GM18870 (cell line): ENCODE measurements around the gene B9D1.

Experiments used
- ATAC-seq: cut with Tn5 transposase; IDR thresholded peaks from one replicate; pipeline ENCODE4 v1.9.1; 2021; ENCODE audit warnings: moderate library complexity; ENCODE audit not compliant: unreplicated experiment

The B9D1 gene, protein sequence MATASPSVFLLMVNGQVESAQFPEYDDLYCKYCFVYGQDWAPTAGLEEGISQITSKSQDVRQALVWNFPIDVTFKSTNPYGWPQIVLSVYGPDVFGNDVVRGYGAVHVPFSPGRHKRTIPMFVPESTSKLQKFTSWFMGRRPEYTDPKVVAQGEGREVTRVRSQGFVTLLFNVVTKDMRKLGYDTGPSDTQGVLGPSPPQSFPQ

DNA sequence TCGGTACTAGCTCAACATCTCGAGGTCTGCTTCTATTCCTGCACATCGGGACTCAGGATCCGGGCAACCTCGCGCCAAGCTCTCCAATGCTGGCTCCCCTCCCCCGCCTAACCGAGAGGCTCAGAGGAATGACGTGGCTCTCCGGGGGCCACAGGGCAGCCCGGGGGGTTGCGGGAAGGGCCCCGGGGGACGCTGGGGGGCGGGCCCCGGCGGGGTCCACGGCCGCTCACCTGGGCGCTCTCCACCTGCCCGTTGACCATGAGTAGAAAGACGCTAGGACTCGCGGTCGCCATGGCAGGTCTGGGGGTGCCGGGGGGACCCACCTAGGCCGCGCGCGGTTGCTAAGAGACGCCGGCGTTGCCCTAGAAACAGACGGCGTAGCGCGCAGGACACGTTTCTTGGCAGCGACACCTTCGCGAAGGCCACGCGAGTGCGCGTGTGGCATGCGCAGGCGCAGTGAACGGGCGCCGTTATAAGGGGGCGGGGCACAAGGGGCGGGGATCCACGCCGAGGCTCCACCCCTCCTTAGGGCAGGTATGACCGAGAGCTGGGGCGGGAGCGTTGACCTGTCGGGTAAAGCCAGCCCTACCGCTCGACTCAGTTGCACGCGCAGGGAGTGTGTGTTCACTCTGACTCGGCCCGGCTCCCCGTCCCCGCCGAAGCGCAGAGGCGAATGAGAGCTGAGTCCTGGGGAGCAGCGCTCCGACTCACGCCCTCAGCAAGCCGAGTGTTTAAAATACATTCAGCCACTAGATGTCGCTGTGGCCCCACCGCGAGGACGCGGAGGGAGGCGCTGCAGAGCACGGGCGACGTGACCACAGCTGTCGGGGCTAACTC, at the start of gene B9D1:
B9D1 (minus strand) TSS at position 447 of the 837 bp plus-strand sequence; CDS start at position 293, 154 bp downstream.
- peak; percentile 85 for ATAC-seq

DNA sequence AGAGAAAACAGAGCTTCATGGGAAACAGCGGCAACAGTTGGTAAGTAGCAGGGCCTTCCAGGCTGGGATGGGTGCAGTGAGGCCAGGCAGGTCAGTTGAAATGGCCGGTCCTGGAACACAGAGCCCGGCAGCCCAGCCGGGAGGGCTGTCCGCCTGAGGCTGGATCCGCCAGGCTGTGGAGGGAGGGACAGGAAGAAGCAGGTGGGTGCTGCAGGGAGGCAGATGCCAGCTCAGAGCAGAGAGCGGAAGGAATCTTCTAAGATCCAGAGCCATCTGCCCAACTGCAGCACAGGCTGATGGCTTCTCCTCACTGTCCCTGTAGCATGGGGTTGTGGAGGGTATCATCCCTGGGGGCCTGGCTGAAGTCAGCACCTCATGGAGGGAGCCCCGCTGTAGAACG, 49.1 kb upstream of the B9D1 start:
- ATAC-seq: no peak

DNA sequence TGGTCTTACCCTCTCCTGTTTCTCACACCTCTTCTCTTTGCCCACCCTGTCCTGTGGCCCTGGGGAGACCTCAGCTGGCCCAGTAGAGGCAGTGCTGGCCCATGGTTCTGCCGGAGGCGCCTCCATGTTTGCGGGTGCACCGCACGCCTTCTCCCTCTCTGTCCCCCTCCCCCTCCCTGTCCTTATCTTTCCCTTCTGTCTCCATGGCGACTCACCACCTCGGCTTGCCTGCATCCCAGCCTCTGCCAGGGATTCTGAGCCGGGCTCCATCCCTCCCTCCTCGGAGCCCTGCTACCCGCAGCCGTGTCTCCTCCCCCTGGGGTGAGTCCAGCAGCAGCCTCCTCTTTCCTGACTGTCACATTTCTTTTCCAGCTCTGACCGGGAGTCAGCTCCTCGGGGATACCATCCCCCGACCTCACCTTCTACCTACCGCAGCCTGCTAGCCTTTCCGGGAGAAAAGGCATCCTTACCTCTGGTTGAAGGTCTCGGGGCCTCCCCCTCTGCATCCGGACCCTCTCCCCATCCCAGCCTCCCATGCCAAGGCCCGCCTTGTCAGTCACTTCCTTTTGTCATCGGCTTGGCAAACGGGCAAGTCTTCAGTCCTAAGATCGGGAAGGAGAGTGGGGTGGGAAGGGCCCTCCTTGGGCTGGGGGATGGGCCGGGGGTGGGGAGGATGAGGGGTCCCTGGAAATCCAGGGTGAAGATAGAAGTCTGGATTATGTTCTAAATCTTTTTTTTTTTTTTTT, 48.5 kb upstream of the B9D1 start, which contains the start of gene RNF112:
RNF112 (plus strand) TSS at position 358 of the 746 bp plus-strand sequence; CDS start at position 535, 177 bp downstream.
- ATAC-seq: no peak

- ATAC-seq: no peak
These were observed 47.6 kb upstream of the B9D1 start for GRCh38 chr17:19410091-19410490.

- no peak for ATAC-seq
These were observed 47.0 kb upstream of the B9D1 start for GRCh38 chr17:19409509-19409908.

- ATAC-seq: no peak
These were observed 46.5 kb upstream of the B9D1 start for GRCh38 chr17:19409066-19409465.

DNA sequence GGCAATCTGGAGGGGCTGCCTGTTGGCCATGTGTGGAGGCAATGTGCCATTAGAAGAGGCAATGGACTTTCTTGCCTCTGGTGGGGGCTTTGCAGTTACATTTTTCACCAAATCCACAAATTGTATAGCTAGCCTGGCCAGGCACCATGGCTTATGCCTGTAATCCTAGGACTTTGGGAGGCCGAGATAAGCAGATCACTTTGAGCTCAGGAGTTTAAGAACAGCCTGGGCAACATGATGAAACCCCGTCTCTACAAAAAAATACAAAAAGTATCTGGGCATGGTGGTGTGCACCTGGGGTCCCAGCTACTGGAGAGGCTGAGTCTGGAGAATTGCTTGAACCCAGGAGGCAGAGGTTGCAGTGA, 45.8 kb upstream of the B9D1 start:
- no peak for ATAC-seq

DNA sequence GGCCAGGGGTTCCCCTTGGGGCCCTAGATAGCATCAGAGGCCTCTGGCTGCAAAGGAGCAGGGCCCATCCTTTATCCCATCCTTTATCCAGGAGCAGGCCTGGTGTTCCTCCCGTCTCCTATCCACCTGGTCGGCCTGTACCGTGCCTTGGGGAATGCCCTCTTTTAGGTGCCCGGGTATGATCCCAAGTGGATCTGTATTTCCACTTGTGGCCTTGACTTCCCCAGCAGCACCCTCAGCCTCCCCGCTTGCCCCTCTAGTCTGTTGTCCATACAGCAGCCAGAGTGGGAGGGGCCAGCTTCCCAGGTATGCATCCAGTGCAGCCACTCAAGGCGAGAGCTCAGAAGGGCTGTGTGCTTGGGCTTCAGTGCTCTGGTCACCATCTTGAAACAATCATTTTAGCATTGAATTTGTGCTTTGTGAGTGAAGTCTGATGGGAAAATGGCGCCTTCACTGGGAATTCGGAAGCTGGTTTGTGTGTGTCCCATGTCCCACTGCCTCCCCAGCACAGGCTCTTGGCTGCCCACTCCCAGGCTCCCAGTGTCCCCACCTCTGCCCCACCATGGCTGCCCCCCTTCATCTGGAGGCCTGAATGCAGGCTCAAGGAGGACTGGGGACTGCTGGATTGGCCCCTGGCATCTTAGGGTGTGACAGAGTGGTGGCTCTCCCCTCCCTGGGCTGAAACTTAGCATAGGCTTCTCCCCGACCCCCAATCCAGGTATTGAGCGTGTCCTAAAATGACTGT, 45.2 kb upstream of the B9D1 start:
- no peak for ATAC-seq

DNA sequence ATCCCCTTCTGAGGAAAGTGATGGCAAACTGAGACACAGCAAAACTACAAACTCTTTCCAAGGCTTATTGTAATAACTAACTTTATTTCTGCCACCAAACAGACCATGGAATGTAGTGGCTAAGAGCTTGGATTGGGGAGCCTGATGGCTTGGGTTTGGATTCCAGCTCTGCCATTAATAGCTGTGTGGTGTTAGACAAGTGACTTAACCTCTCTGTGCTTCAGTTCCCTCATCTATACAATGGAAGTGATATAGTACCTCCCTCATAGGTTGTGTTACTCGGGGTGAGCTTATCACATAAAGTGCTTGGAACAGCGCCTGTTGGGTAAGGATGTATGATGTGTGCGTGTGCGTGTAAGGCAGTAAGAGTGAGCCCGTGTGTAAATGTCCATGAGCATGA, 42.6 kb upstream of the B9D1 start:
- ATAC-seq: no peak

DNA sequence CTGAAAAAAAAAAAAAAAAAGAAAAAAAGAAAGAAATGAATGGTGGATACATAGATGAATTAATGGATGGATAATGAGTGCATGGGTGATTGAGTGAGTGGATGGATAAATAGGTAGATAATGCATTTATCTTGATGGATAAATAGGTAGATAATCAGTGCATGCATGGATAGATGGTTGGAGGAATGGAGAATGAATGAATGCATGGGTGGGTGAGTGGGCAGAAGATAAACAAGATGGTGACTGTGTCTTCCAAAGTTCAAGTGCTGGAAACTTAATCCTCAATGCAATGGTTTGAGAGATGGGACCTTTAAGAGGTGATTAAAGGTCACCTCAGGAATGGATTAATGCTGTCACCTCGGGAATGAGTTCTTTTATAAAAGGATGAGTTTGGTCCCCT, 41.7 kb upstream of the B9D1 start:
- no peak for ATAC-seq

GRCh38 chr17:19403021-19403420, 40.5 kb upstream of the B9D1 start:
- no peak for ATAC-seq

DNA sequence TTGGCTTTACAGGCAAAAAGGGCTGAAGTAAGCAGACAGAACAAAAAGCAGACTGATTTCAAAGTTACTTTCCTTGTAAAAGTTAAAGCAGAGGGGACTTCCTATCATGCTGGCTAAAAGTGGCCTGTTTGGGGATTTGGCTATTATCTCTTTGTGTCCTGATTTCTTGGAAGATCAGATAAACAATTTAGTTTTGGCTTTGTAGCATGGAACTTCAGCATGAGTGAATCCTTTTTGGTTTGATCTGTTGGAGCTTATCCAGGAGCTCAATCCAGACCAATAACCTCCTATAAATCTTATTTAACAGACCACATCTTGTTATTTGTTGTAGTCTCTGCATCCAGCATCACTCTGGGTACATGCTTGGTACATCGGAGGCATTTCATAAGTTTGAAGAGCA, 39.6 kb upstream of the B9D1 start:
- no peak for ATAC-seq

- no peak for ATAC-seq
These were observed 38.9 kb upstream of the B9D1 start for GRCh38 chr17:19401321-19402010.

GRCh38 chr17:19399750-19400450, 37.4 kb upstream of the B9D1 start:
- ATAC-seq: no peak

DNA sequence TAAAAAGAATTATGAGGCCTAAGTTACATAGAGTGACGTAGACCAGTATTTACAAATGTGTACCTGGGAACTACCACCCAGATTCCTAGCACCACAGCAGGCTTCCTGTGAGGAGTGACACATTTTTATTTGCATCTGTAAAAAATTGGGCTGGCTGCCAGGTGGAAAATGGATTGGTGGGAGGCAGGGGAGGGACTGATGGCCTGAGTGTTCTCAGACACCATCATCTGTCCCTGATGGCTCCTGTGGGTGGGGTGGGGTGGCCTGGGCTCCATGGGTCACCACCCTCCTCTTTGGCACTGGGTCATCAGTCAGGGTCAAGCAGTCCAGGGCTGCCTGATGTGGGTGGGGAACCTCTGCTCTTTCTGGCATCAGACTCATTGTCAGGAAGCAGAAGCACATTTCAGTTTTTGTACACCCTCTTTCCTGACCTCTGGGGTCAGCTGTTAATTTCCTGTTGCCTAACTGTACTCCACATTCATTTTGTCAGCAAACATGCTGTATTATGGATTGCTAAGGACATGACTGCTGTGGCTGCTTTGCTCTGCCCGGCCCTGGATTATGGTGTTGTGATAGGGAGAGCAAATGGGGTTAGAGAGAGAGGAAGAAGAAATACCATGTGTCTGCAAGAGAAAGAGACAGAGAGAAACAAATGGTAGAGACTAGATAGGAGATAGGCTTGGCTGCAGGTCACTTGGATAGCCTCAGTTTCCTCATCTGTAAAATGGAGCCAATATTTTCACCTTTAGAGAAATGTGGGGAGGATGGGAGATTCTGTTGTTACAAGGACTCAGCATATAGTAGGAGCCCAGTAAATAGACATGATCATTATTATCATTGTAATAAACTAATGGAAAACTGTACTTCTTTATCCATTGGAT, 36.0 kb upstream of the B9D1 start:
- no peak for ATAC-seq

DNA sequence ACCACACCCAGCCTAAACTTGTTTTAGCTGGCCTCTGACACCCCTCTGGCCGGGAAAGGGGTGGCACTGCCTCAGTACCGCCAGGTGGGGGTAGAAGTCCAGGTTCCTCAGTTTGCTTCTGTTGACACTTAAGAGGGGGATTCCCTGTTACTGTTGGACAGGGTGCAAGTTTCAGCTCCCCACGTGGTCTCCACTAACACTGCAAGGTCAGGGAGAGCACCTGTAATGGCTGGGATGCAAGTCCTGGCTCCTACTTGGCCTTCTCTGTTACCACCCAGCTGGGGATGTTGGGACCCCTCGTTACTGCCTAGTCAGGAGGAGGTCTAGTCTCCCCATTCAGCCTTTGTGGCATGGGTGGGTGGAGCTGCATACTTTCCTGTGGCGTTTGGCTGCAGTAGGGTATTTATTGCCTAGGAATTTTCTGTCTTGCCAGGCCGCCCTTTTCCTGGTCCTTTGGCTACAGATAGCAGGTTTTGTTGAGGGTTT, 35.1 kb upstream of the B9D1 start:
- no peak for ATAC-seq

- no peak for ATAC-seq
These were observed 29.8 kb upstream of the B9D1 start for GRCh38 chr17:19392303-19392702.

DNA sequence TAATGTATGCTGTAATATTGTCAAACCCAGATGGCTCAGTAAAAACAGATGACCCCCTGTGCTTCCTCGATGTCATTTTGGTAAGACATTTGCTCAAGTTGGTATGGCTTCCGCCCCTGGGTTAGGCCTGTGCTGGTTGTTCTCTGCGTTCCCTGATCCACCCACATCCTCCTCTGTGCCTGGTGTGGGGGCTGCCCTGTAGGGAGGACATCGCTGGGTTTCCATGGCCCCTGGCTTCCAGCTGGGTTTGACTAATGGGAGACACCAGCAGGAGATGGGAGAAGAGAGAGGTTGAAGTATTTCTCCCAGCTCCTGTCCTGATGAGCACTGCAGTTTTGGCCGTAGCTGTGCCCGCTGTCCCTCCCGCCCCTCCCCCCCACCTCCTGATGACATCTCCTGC, 28.9 kb upstream of the B9D1 start:
- ATAC-seq: no peak

GRCh38 chr17:19390951-19391350, 28.4 kb upstream of the B9D1 start:
- no peak for ATAC-seq
